Dedifferentiated amniotic fluid mesenchymal stem cell (primary cell): Measurements from ENCODE around the gene AFF1.
A peak's percentile ranks its signal among the peaks of the same experiment; 100 is the strongest.
"Not testable (repeated sequence)": the region's sequence is repeated elsewhere in the genome, so short reads cannot be mapped to it uniquely, and the experiment has no call there.

Experiments used
- DNase-seq: peaks from one replicate; pipeline ENCODE4 v3.0.0-alpha.2; 2016; ENCODE audit errors: extremely low spot score

AFF1 gene

GRCh38 chr4:87011340-87012034 lies 76.7 kb downstream of the AFF1 start:
- DNase-seq, result peak; percentile 81

- DNase-seq, result no peak
These were observed 77.6 kb downstream of the AFF1 start for GRCh38 chr4:87012265-87012953.

DNA sequence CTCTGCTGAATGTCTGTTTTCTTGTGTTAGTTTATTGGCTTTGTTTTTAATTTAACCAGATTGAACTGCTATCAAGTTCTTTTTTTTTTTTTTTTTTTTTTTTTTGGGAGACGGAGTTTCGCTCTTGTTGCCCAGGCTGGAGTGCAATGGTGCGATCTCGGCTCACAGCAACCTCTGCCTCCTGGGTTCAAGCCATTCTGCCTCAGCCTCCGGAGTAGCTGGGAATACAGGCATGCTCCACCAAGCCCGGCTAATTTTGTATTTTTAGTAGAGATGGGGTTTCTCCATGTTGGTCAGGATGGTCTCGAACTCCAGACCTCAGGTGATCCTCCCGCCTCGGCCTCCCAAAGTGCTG lies 78.1 kb downstream of the AFF1 start:
- not testable (repeated sequence) for DNase-seq

DNA sequence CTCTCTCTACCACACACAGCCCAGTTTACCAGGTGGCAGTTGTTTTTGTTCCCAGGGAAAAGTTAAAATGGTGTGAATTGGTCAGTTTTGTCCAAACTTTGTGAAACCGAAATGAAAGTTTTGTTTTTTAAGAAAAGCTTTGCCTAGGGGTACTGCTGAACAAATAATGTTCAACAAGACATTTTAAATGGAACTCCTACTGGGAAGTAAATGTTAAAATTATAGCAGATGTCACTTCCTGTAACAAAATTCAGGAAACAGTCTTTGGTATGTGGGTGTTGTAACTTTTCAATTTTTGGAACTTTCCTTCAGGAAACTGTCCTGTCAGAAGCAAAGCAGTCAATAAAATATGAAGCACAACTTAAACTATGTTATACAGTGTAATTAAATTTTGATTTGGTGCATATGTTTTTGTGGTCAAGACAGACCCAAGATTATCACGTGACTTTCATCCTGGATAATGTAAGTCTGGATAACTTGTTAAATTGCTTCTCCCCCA lies 79.5 kb downstream of the AFF1 start:
- peak; percentile 40 for DNase-seq

- DNase-seq, result no peak
These were observed 80.6 kb downstream of the AFF1 start for GRCh38 chr4:87015416-87015815.

- no peak for DNase-seq
These were observed 83.0 kb downstream of the AFF1 start for GRCh38 chr4:87017580-87018342.

DNA sequence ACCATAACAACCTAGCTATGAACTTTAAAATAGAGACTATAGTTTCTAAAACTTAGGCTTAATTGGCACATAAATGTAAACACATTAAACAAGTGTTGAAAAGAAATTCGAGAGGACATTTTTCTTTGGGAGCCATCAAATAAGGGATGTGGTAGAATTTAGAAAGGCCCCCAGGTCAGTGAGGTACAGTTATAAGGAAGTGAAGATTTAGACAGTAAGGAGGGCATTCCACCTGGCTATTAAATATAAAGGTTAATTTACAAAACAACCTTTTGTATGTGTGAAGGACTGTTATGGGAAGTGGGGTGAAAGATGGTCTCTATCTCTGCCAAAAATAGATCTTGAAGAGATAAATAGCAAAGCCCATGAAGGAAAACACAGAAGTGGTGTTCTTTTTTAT lies 83.9 kb downstream of the AFF1 start:
- DNase-seq, result no peak

GRCh38 chr4:87019246-87019791 lies 84.5 kb downstream of the AFF1 start:
- no peak for DNase-seq

GRCh38 chr4:87019898-87020297 lies 85.1 kb downstream of the AFF1 start:
- no peak for DNase-seq

DNA sequence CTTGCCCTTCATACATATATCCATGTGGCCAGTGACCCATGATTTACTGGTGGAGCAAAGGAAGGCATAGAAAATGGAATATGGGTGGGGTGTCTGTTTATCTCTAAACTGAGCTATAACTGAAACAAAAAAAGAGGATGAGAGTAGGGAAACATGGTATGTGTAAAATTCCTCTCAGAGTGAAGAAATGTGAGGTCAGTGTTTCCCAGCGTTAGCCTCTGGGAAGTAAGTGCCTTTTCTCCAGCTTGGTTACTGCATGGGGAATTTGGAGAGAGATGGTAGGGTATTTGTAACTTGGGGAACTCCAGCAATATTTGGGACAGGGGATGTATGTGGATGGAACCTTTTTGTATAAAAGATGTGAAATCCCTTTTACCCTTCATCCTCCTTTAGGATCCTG lies 89.4 kb downstream of the AFF1 start:
- DNase-seq, result no peak

DNA sequence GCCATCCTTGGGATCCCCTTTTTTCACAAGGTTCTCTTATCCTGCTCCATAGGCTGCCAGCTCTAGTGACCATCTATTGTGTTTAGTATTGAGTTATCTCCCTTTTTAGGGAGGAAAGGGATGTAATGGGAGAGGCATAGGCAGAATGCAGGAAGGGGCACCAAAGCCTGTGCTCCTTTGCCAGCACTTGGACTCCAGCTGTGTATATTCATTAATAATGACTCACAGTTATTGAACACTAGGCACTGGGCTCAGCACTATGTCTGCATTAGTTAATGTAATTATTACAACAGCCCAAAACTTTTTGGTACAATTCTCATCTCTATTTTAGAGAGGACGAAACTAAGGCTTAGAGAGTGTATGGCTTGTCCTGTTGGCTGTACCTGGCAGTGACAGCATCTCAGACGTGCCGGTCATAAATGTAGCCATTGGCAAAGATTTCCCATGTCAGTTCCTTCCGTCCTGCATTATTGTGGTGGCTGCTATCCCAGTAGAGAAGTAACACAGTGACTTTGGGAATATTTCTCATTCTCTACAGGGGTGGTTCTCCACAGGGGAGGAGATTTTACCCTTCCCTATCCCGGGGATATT lies 90.3 kb downstream of the AFF1 start:
- no peak for DNase-seq

GRCh38 chr4:87025614-87026041 lies 90.8 kb downstream of the AFF1 start:
- DNase-seq, result no peak

DNA sequence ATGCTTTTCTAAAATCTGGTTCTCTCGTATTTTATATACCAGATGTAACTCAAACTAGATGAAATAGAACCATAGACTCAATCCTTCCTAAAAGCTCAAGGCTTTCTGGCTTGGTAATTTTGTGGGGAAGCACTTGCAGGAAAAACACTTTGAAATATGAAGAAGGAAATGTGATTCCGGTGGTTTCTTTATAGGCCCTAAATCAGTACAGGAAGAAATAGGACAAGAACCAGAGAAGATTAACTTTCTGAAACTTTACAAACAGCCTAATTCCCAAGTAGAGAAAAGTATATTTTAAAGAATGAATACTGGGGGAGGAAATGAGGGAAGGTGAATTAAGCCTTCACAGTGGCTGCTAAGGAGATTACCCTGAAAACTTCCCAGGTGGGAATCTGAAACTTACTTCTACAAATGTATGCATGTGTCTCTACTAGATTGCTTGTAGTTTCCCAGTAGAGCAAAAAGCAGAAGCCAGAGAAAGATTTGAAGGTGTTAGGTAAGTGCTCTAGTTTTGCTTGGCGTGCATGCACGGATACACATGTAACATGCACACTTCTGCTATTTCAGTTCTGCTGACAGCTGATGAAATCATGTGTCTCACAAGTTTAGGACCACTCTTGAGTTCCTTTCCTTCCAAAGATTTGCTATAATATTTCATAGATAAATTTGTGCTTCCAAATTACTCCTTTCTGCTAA lies 92.1 kb downstream of the AFF1 start:
- no peak for DNase-seq

- no peak for DNase-seq
These were observed 94.5 kb downstream of the AFF1 start for GRCh38 chr4:87029356-87029755.

DNA sequence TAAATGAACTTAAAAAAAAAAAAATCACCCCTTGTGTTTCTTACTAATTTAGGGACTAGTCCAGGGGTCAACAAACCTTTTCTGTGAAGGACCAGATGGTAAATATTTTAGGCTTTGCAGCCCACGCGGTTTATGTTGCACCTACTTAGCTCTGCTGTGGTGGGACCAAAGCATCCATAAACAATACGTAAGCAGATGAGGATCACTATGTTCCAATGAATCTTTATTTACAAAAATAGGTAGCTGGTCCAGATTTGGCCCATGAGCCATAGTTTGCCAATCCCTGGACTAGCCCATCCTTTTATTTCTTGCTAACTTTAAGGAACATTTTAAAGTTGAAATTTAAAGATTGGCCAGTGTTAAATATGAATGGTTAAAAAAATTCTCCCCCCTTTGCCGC lies 95.3 kb downstream of the AFF1 start:
- no peak for DNase-seq

DNA sequence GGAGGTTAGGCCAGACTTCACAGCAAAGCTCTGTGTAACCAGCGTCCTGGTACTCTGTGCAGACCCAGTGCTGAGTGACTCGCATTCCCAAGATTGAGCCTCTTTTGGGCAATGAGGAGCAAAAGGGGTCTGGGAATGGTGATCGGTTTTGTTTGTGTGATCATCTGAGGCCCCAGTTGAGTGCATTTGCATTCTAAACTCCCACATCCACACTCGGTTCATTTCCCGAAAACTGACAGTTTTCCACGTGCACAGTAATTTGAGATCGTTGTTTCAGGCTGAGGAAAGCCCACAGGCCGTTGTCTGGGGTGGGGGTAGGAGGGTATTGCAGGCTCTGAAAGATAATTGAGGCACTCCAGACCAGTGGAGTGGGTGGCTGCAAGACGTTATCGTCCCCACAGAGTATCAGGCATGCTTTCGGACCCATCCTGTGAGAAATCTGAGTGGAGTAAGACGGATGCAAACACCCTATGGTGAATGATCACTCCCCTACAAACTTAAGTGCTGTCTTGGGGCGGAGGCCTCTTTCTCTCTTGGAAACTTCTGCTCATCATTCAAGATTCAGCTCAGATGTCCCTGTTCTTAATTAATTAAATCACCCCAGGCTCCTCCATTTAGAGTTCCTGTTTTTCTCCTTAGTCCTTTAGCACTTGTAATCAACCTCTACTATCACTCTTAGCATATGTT lies 96.1 kb downstream of the AFF1 start:
- DNase-seq, result no peak

- DNase-seq, result no peak
These were observed 97.1 kb downstream of the AFF1 start for GRCh38 chr4:87031920-87032319.

GRCh38 chr4:87032884-87033533 lies 98.2 kb downstream of the AFF1 start:
- DNase-seq, result peak; percentile 76

DNA sequence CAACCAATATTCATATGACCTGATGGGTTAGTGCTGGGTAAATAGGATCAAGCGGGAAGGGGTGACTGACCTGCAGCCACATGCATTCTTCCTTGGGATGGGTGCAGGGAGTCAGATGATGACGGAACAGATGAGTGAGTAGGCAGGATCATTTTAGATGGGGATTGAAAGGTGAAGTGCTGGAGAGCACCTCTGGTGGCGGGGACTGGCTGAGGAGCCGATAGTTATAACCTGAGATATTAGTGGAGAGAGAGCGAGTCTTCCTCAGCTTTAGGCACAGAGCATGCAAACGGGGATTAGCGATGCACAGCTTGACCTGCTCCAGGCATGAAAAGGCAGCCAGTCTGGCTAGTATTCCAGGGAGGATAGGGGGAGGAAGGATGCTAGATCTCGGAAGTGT lies 99.1 kb downstream of the AFF1 start:
- DNase-seq, result no peak

- DNase-seq, result no peak
These were observed 99.7 kb downstream of the AFF1 start for GRCh38 chr4:87034527-87034926.
